ENCODE results near the gene FOCAD.

FOCAD gene

GRCh38 chr9:20734275-20734674 is 50.2 kb downstream of the FOCAD start:
- WGBS, 2 experiments (ENCODE audit: insufficient coverage in 2 of 2): no CpG with 5 or more reads among the region's 1 CpG

GRCh38 chr9:20740304-20740703 is 56.2 kb downstream of the FOCAD start:
- WGBS, 2 experiments (ENCODE audit: insufficient coverage in 2 of 2): no CpG with 5 or more reads among the region's 1 CpG
- H3K36me3 ChIP-seq (ENCODE audit: control insufficient read depth, insufficient read depth, low read length): peaks cover 28% of the 10 kb centered on the region
- H3K4me1 ChIP-seq (ENCODE audit: control insufficient read depth, insufficient read depth, low read length, poor library complexity, severe bottlenecking): no peaks in the 10 kb centered on the region

More at GRCh38 chr9:20734275-20734674, 50.2 kb downstream of the FOCAD start:
- no peak overlapping the region for H3K4me3 ChIP-seq (ENCODE audit: extremely low read depth, insufficient read depth, low read length, poor library complexity, severe bottlenecking)
- no peak overlapping the region for H3K27ac ChIP-seq (ENCODE audit: low read depth, low read length, severe bottlenecking)
- no peaks in the 10 kb centered on the region for H3K9me3 ChIP-seq (ENCODE audit: control insufficient read depth, low read length)
- peaks cover 9% of the 10 kb centered on the region for H3K4me1 ChIP-seq (ENCODE audit: control insufficient read depth, insufficient read depth, low read length, poor library complexity, severe bottlenecking)
- peaks cover 15% of the 10 kb centered on the region for H3K36me3 ChIP-seq (ENCODE audit: control insufficient read depth, insufficient read depth, low read length)

GRCh38 chr9:20740929-20741582 is 57.0 kb downstream of the FOCAD start:
- H3K9me3 ChIP-seq (ENCODE audit: control insufficient read depth, low read length): no peaks in the 10 kb centered on the region
- H3K4me3 ChIP-seq (ENCODE audit: extremely low read depth, insufficient read depth, low read length, poor library complexity, severe bottlenecking): no peak overlapping the region
- H3K4me1 ChIP-seq (ENCODE audit: control insufficient read depth, insufficient read depth, low read length, poor library complexity, severe bottlenecking): no peaks in the 10 kb centered on the region
- H3K36me3 ChIP-seq (ENCODE audit: control insufficient read depth, insufficient read depth, low read length): peaks cover 28% of the 10 kb centered on the region
- H3K27ac ChIP-seq (ENCODE audit: low read depth, low read length, severe bottlenecking): no peak overlapping the region
- WGBS, 2 experiments (ENCODE audit: insufficient coverage in 2 of 2): no CpG with 5 or more reads among the region's 2 CpGs

More at GRCh38 chr9:20740304-20740703, 56.2 kb downstream of the FOCAD start:
- Histone ChIP-seq H3K9me3 (ENCODE audit: control insufficient read depth, low read length) (no peaks in the 10 kb centered on the region), H3K4me3 (ENCODE audit: extremely low read depth, insufficient read depth, low read length, poor library complexity, severe bottlenecking) (no peak overlapping the region), H3K27ac (ENCODE audit: low read depth, low read length, severe bottlenecking) (no peak overlapping the region)

- H3K9me3 ChIP-seq (ENCODE audit: control insufficient read depth, low read length): no peaks in the 10 kb centered on the region
- no peak overlapping the region for H3K27ac ChIP-seq (ENCODE audit: low read depth, low read length, severe bottlenecking)
- no peak overlapping the region for H3K4me3 ChIP-seq (ENCODE audit: extremely low read depth, insufficient read depth, low read length, poor library complexity, severe bottlenecking)
- whole genome bisulfite sequencing, 2 experiments (ENCODE audit: insufficient coverage in 2 of 2): 83 to 92% methylated on average over 2 to 3 of the region's 3 CpGs
- H3K36me3 ChIP-seq (ENCODE audit: control insufficient read depth, insufficient read depth, low read length): peaks cover 24% of the 10 kb centered on the region
- no peaks in the 10 kb centered on the region for H3K4me1 ChIP-seq (ENCODE audit: control insufficient read depth, insufficient read depth, low read length, poor library complexity, severe bottlenecking)
Observed at GRCh38 chr9:20742833-20743232, 58.8 kb downstream of the FOCAD start.

- H3K36me3 ChIP-seq (ENCODE audit: control insufficient read depth, insufficient read depth, low read length): peaks cover 20% of the 10 kb centered on the region
- H3K27ac ChIP-seq (ENCODE audit: low read depth, low read length, severe bottlenecking): no peak overlapping the region
- H3K4me1 ChIP-seq (ENCODE audit: control insufficient read depth, insufficient read depth, low read length, poor library complexity, severe bottlenecking): no peaks in the 10 kb centered on the region
- 88 to 90% methylated on average over 1 to 2 of the region's 2 CpGs for WGBS, 2 experiments (ENCODE audit: insufficient coverage in 2 of 2)
- no peak overlapping the region for H3K4me3 ChIP-seq (ENCODE audit: extremely low read depth, insufficient read depth, low read length, poor library complexity, severe bottlenecking)
- H3K9me3 ChIP-seq (ENCODE audit: control insufficient read depth, low read length): no peaks in the 10 kb centered on the region
Observed at GRCh38 chr9:20744036-20744630, 60.1 kb downstream of the FOCAD start.

- 80% methylated on average over 1 of the region's 1 CpG; no CpG with 5 or more reads in 1 of the 2 experiments for WGBS, 2 experiments (ENCODE audit: insufficient coverage in 2 of 2)
- Histone ChIP-seq H3K27ac (ENCODE audit: low read depth, low read length, severe bottlenecking) (no peak overlapping the region), H3K4me3 (ENCODE audit: extremely low read depth, insufficient read depth, low read length, poor library complexity, severe bottlenecking) (no peak overlapping the region), H3K9me3 (ENCODE audit: control insufficient read depth, low read length) (no peaks in the 10 kb centered on the region), H3K36me3 (ENCODE audit: control insufficient read depth, insufficient read depth, low read length) (peaks cover 17% of the 10 kb centered on the region), H3K4me1 (ENCODE audit: control insufficient read depth, insufficient read depth, low read length, poor library complexity, severe bottlenecking) (no peaks in the 10 kb centered on the region)
Observed at GRCh38 chr9:20746967-20747366, 62.9 kb downstream of the FOCAD start.

DNA sequence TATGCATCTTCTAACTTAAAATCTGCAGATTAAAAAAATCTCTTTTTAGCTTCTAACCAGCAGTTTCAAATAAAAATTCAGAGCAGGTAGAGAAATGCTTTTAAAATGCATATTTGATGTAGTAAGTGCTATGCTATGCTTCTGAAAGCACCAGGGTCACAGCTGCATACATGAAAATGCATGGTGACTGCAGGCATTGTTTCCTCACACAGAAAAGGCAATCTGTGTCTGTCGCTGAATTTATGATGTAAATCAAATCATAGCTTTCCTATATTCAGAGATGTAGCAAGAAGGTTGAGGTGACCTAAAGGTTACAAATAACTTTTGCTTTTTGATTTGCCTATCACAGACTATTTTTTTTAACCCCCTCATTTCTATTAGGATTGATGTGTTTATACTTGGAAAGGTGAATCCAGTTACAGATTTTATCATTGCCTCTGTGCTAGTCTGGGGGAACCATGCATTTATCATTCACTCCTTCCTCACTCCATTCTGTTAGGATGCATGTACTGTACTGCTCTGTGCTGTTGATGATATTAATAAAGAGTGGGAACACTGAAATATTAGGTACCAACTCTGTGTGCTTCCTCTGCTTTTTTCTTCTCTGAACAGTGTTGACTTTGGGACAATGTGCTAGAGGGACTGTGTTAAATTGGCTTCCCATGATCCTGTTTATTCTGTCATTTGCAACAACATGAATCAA is 65.6 kb downstream of the FOCAD start:
- Histone ChIP-seq H3K27ac (ENCODE audit: low read depth, low read length, severe bottlenecking) (no peak overlapping the region), H3K4me1 (ENCODE audit: control insufficient read depth, insufficient read depth, low read length, poor library complexity, severe bottlenecking) (no peaks in the 10 kb centered on the region), H3K36me3 (ENCODE audit: control insufficient read depth, insufficient read depth, low read length) (peaks cover 4% of the 10 kb centered on the region), H3K9me3 (ENCODE audit: control insufficient read depth, low read length) (no peaks in the 10 kb centered on the region), H3K4me3 (ENCODE audit: extremely low read depth, insufficient read depth, low read length, poor library complexity, severe bottlenecking) (no peak overlapping the region)
- 80% methylated on average over 1 of the region's 1 CpG; no CpG with 5 or more reads in 1 of the 2 experiments for WGBS, 2 experiments (ENCODE audit: insufficient coverage in 2 of 2)

- no peaks in the 10 kb centered on the region for H3K4me1 ChIP-seq (ENCODE audit: control insufficient read depth, insufficient read depth, low read length, poor library complexity, severe bottlenecking)
Observed at GRCh38 chr9:20753761-20754160, 69.7 kb downstream of the FOCAD start.

DNA sequence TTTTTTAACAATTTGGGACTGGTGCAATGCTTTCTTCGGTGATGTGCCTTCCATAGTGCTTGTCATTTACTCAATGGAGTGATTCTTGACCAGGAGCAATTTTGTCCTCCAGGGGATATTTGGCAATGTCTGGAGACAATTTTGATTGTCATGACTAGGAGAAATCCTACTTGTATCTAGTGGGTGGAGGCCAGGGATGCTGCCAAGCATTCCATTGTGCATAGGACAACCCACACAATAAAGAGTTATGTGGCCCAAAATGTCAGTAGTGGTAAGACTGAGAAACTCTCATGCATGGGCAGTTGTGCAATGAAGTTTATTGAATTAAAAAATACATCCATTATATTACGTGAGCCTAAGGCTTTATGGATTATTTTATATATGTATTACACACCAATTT is 70.5 kb downstream of the FOCAD start:
- WGBS, 2 experiments (ENCODE audit: insufficient coverage in 2 of 2): 88 to 100% methylated on average over 1 of the region's 2 CpGs

More at GRCh38 chr9:20753761-20754160, 69.7 kb downstream of the FOCAD start:
- Histone ChIP-seq H3K27ac (ENCODE audit: low read depth, low read length, severe bottlenecking) (no peak overlapping the region), H3K4me3 (ENCODE audit: extremely low read depth, insufficient read depth, low read length, poor library complexity, severe bottlenecking) (no peak overlapping the region), H3K9me3 (ENCODE audit: control insufficient read depth, low read length) (no peaks in the 10 kb centered on the region), H3K36me3 (ENCODE audit: control insufficient read depth, insufficient read depth, low read length) (peaks cover 21% of the 10 kb centered on the region)
- WGBS, 2 experiments (ENCODE audit: insufficient coverage in 2 of 2): 83% methylated on average over 1 of the region's 3 CpGs; no CpG with 5 or more reads in 1 of the 2 experiments

DNA sequence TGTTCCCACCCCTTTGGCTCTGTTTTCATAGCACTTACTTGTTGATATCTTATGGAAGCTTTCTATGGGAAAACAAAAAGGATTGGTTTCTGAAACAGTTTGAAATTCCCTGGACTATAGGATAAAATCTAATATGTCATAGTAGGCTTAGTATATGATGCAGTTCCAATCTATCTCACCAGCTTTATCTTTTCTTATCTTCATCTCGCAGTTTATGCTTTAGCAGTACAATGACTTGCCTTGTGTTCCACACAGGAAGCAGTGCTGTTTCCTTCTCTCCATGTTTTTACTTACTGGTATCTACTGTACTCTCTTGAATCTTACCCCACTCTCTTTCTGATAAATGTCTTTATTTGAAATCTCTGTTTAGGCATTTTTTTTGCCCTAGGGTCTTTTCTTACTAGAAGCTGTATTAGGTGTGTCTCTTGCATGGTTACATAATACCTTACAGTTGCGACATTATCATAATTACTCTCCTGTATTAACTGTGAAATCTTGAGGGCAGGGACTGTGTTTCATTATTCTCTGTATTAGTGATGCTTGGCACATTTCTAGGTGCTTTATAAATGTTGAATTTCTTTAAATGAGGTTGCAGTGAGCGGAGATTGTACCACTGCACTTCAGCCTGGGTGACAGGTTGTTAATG is 76.3 kb downstream of the FOCAD start:
- H3K4me3 ChIP-seq (ENCODE audit: extremely low read depth, insufficient read depth, low read length, poor library complexity, severe bottlenecking): no peak overlapping the region
- H3K9me3 ChIP-seq (ENCODE audit: control insufficient read depth, low read length): no peaks in the 10 kb centered on the region
- H3K27ac ChIP-seq (ENCODE audit: low read depth, low read length, severe bottlenecking): no peak overlapping the region
- no peaks in the 10 kb centered on the region for H3K4me1 ChIP-seq (ENCODE audit: control insufficient read depth, insufficient read depth, low read length, poor library complexity, severe bottlenecking)
- peaks cover 27% of the 10 kb centered on the region for H3K36me3 ChIP-seq (ENCODE audit: control insufficient read depth, insufficient read depth, low read length)
- 85 to 100% methylated on average over 2 of the region's 3 CpGs for WGBS, 2 experiments (ENCODE audit: insufficient coverage in 2 of 2)

More for the DNA sequence above, 70.5 kb downstream of the FOCAD start:
- Histone ChIP-seq H3K36me3 (ENCODE audit: control insufficient read depth, insufficient read depth, low read length) (peaks cover 20% of the 10 kb centered on the region), H3K27ac (ENCODE audit: low read depth, low read length, severe bottlenecking) (no peak overlapping the region), H3K4me3 (ENCODE audit: extremely low read depth, insufficient read depth, low read length, poor library complexity, severe bottlenecking) (no peak overlapping the region), H3K4me1 (ENCODE audit: control insufficient read depth, insufficient read depth, low read length, poor library complexity, severe bottlenecking) (no peaks in the 10 kb centered on the region), H3K9me3 (ENCODE audit: control insufficient read depth, low read length) (no peaks in the 10 kb centered on the region)
